GM20431 (cell line): ENCODE measurements around the gene IARS2.
"Not testable (repeated sequence)": the region's sequence is repeated elsewhere in the genome, so short reads cannot be mapped to it uniquely, and the experiment has no call there.

Source experiments
- in situ Hi-C: fragments of 300-500 bp; cut with MseI, MboI; formaldehyde crosslinking; loops from one replicate; pipeline ENCODE4 v1.15.0; 2020; ENCODE audit warnings: low sequenced_read_pairs; ENCODE audit not compliant: unreplicated experiment

Gene IARS2

GRCh38 chr1:220159041-220159440 lies 65.1 kb downstream of the IARS2 start:
- in situ Hi-C loops: no loop called here

DNA sequence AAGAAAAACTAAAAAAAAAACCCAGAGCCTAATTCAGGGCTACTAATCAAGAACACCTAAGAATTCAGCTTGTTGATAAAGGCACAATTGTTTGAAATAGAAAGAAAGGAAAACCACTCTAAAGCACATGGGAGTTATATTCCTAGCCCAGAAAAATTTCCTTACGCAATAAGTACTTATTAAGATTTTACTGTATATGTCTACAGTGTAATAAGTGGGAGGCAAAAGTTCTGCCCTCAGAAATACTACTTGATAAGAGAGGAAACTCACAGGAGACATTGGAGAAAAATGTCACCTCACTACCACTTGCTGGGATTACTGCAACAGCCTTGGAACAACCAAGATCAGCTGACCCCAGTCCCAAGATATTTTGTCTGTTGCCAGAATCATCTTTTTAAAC lies 66.1 kb downstream of the IARS2 start:
- in situ Hi-C loops: no loop called here

DNA sequence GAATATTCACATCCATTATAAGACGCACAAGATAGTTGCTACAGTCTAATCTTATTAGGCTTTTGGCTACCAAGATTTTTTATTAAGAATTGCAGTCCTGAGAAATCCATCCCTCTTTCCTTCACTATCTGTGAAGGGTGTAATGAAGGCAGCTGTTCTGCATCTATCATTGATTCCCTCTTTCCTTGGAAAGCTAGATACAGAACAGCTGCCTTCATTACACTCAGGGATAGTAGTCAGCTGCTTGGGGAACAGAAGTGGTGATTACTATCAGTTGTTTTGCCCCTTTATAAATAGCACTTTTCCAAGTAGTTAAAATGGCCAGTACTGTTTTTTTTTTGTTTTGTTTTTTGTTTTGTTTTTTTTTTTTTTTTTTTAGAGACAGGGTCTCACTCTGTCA lies 70.2 kb downstream of the IARS2 start:
- in situ Hi-C loops: no loop called here

GRCh38 chr1:220164517-220164916 lies 70.6 kb downstream of the IARS2 start:
- in situ Hi-C loops: no loop called here

GRCh38 chr1:220166853-220167252 lies 72.9 kb downstream of the IARS2 start:
- in situ Hi-C loops: no loop called here

DNA sequence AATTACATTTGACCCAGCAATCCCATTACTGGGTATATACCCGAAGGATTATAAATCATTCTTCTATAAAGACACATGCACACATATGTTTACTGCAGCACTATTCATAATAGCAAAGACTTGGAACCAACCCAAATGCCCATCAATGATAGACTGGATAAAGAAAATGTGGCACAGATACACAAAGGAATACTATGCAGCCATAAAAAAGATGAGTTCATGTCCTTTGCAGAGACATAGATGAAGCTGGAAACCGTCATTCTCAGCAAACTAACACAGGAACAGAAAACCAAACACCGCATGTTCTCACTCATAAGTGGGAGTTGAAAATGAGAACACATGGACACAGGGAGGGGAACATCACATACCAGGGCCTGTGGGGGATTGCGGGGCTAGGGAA lies 76.0 kb downstream of the IARS2 start:
- in situ Hi-C loops: not testable (repeated sequence)

DNA sequence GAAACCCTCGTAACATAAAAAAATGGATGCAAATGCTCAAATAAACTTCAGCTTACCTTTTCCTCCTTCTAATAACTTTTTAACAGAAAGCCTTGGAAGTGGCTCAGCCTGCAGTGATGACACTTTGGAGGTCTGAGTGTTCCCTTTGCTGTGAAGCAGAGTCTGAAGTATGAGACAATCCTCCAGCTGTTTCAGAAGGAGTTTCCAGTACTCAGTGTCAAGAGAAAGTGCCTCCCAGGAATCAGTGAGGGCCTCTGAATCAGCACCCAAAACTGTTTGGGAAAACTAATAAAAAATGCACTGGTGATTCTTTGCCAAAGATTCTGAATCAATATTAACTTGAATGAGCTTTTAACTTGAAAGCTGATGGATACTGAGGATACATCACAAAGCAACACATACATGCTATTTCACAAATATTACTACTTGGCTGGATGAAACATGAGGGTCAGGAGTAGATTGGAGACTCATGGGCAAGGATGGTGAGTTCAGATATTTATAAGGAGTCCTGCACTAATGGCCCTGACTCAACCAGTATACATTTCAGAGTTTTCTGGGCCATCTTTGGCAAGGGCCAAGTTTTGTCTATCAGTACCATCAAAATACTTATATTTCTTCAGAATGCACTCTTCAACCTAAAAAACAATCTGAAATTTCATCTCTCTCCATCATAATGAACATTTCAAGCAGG lies 77.0 kb downstream of the IARS2 start:
- in situ Hi-C loops: no loop called here

DNA sequence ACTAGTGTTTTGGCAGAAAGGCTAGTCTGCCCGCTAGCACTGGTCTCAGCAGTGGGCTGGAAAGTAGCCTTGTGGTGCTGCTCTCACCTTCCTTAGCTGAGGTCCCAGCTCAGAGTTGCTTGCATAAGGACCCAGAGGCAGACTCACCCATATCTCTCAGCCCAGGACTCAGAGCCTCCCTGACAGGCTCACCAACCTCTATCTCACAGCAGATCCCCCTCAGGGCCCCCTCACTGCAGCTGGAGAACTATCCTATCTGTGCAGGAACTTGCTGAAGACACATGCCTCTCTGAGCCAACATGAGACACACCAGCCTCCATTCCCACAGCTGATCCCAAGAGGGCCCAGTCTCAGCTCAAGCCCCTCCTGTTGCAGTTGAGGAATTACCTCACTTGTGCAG lies 82.6 kb downstream of the IARS2 start:
- in situ Hi-C loops: no loop called here

- in situ Hi-C loops: no loop called here
Measured at GRCh38 chr1:220182111-220182510, 88.2 kb downstream of the IARS2 start.

DNA sequence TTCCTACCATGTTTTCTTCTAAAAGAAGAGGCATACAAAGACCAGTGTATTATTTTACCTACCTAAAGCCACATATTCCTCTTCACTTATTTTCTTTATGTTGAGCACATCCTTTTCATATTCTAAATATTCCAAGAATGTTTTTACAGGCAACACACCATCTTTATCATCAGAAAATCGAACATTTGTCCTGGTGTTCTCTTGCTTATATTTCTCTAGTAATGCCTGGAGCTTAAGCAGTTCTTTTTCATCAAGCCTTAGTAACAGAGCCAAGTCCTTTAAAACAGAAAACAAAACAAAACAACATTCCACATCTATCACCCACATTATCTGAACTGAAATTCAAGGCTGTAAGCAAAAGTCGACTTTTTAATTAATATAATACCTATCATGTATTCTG lies 88.7 kb downstream of the IARS2 start:
- in situ Hi-C loops: no loop called here

DNA sequence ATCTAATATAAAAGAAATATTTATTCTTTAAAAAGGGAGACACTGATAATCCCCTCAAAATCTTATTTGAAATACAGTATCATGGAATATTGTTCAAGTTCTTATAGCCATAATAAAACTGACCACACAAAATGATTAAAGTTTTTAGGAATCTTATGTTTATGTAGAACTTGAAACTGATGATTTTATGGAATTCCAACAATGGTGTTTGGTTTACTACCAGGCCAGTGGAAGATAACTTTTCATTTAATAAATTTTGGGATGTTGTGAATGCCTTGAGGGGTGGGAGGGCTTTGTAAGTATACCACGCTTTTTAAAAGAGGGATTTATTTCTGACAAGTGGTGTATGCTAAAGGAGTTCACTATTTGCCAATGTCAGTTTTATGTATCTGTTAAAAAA lies 90.6 kb downstream of the IARS2 start:
- in situ Hi-C loops: no loop called here

DNA sequence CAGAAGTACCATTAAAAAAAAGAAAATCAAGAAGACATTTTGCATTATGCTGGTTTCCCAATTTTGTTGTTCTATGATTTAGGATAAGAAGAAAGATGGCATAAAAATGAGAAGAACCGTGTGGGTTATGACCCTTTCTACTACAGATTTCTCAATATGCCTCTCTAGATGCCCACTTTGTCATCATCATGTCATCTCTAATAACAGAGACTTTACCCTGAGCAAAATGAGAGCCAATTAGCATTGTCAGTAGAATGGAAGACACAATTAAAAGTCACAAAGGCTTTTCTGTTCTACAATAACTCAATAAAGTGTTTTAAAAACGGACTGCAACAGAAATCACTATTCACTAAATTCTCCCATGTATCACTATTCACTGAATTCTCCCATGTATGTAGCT lies 92.8 kb downstream of the IARS2 start:
- in situ Hi-C loops: no loop called here

DNA sequence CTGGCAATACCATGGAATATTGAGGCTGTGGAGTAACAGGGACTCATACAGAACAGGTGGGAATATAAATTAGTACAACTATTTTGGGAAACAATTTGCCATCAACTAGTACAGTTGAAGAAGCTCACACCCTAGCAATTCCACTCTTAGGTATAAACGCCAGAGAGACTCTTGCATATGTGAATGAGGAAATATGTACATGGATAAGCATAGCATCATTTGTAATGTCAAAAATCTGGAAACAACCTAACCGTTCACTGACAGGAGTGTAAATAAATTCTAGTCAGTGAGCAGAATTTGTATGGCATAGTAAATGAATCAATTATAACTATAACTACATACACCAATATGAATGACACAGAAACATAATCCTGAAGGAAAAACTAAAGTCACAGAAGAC lies 94.6 kb downstream of the IARS2 start:
- in situ Hi-C loops: no loop called here

GRCh38 chr1:220189750-220190347 lies 95.9 kb downstream of the IARS2 start:
- in situ Hi-C loops: no loop called here

DNA sequence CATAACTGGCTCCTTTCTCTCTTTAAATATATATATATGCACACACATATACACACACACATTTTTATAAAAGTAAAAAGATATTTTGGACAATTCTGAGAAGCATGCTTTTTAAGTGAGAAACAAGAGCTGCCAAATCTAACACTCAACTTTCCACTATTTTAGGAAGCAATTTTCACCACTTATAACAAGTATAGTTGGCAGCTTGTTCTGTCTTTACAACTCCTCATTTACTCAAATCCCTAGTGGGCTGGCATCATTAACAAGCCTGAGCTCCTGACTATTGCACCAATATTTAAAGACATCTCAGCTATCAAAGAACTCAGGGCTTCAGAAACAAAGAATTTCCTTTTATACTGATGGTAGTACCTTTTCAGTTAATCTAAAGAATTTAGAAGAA lies 101.8 kb downstream of the IARS2 start:
- in situ Hi-C loops: no loop called here
